OCI-LY7 (cell line): ENCODE data around the gene TERB1. TPM values are rescaled to one million over a fixed set of nuclear protein-coding genes. Genes with fewer than 3 reads are reported as not detected.

Experiments
- BruUV-seq: library from RNA; stranded (reverse); fragments of 400-500 nt; replicated peaks from 2 replicates; lab custom pipeline; 2021; lab: Mats Ljungman, UMichigan
- CTCF ChIA-PET: fragments of 300-600 bp; sonication (Branson Sonifier 250); formaldehyde crosslinking; loops from one replicate; lab custom pipeline; 2022; ENCODE audit warnings: antibody characterized with exemption; ENCODE audit not compliant: unreplicated experiment; lab: Charles Lee
- POLR2A ChIA-PET: fragments of 300-600 bp; sonication (Branson Sonifier 250); formaldehyde crosslinking; loops from one replicate; lab custom pipeline; 2022; ENCODE audit warnings: antibody characterized with exemption; lab: Charles Lee
- DNase-seq: peaks from one replicate; pipeline ENCODE4 v3.0.0-alpha.2; 2015; ENCODE audit warnings: low spot score
- H2AFZ ChIP-seq: fragments of 200-600 bp; sonication (generic), shearing (Covaris generic); 2 replicates; pipeline ENCODE4 v1.6.1; 2014; ENCODE audit warnings: mild to moderate bottlenecking, antibody characterized with exemption, low read length, moderate library complexity
- H3K27ac ChIP-seq: fragments of 200-600 bp; sonication (generic); 2 replicates; pipeline ENCODE4 v1.5.1; 2014; ENCODE audit warnings: mixed run types, low read depth, mild to moderate bottlenecking, moderate library complexity, low read length, inconsistent platforms; ENCODE audit not compliant: poor library complexity, severe bottlenecking
- H3K36me3 ChIP-seq: fragments of 200-600 bp; sonication (generic); 2 replicates; pipeline ENCODE4 v1.6.1; 2014; ENCODE audit warnings: mild to moderate bottlenecking, antibody characterized with exemption, low read length, moderate library complexity, mixed read lengths; ENCODE audit not compliant: insufficient read depth
- H3K4me1 ChIP-seq: fragments of 200-600 bp; sonication (generic); 2 replicates; pipeline ENCODE4 v1.5.1; 2014; ENCODE audit warnings: mild to moderate bottlenecking, low read length; ENCODE audit not compliant: insufficient read depth, poor library complexity, severe bottlenecking
- H3K4me2 ChIP-seq: fragments of 200-600 bp; sonication (generic); 2 replicates; pipeline ENCODE4 v1.6.1; 2014; ENCODE audit warnings: mild to moderate bottlenecking, low read length
- H3K4me3 ChIP-seq: fragments of 200-600 bp; sonication (generic); 2 replicates; pipeline ENCODE4 v1.5.1; 2014; ENCODE audit warnings: mild to moderate bottlenecking, low read depth, low read length; ENCODE audit not compliant: poor library complexity, severe bottlenecking
- H3K79me2 ChIP-seq: fragments of 200-600 bp; sonication (generic); 2 replicates; pipeline ENCODE4 v1.6.1; 2016; ENCODE audit warnings: low read depth, mild to moderate bottlenecking, low read length, moderate library complexity, mixed read lengths; ENCODE audit not compliant: insufficient read depth
- H3K9me2 ChIP-seq: fragments of 200-600 bp; sonication (generic); 2 replicates; pipeline ENCODE4 v1.6.1; 2016; ENCODE audit warnings: mild to moderate bottlenecking, low read length, mixed read lengths; ENCODE audit not compliant: insufficient read depth
- H3K9me3 ChIP-seq: fragments of 200-600 bp; sonication (generic); 2 replicates; pipeline ENCODE4 v1.6.1; 2014; ENCODE audit warnings: mild to moderate bottlenecking, mixed run types, low read length, mixed read lengths
- H4K20me1 ChIP-seq: fragments of 200-600 bp; sonication (generic); 2 replicates; pipeline ENCODE4 v1.6.1; 2014; ENCODE audit warnings: mild to moderate bottlenecking, antibody characterized with exemption, low read length, moderate library complexity, mixed read lengths; ENCODE audit not compliant: insufficient read depth
- EZH2phosphoT487 ChIP-seq: fragments of 200-600 bp; sonication (generic); IDR thresholded peaks from 2 replicates; pipeline ENCODE4 v1.6.1; 2018; ENCODE audit warnings: low read depth, borderline replicate concordance, mild to moderate bottlenecking, mixed run types, antibody characterized with exemption, low read length, moderate library complexity, mixed read lengths
- intact Hi-C: fragments of 100-400 bp; cut with micrococcal nuclease; formaldehyde crosslinking; loops from one replicate; pipeline ENCODE4 v1.10.0; 2022; ENCODE audit not compliant: unreplicated experiment
- total RNA-seq, 2 experiments: library from RNA; depleted of rRNA in 1 of 2; stranded (reverse); fragments of >200 nt in 1 of 2; shearing (Covaris generic) in 1 of 2; gene quantifications; 2 replicates each; pipeline ENCODE4 v1.2.3, GENCODE V29; 2014 to 2022
- TF ChIP-seq, protein P1 (sequence below): fragments of 200-600 bp; sonication (generic); conservative IDR thresholded peaks from 2 replicates; pipeline ENCODE4 v1.5.1; 2014; ENCODE audit warnings: mild to moderate bottlenecking, antibody characterized with exemption, low read length, moderate library complexity, mixed read lengths

Gene TERB1
- total RNA-seq, 2 experiments from 2014 or later, result 0.17 TPM; not detected in 1

- BruUV-seq, result no TSS peak
- Histone ChIP-seq H3K9me2 (no peaks in the 10 kb centered on the region), H3K36me3 (peaks cover 3% of the 10 kb centered on the region; the same call in 1 of the 2 replicates), H2AFZ (no peak overlapping the region), H3K4me2 (no peak overlapping the region), H3K4me1 (peaks cover 13% of the 10 kb centered on the region), H3K79me2 (peaks cover 21% of the 10 kb centered on the region), H3K9me3 (no peaks in the 10 kb centered on the region), H3K27ac (no peak overlapping the region), H4K20me1 (peaks cover 13% of the 10 kb centered on the region; the same call in 1 of the 2 replicates), H3K4me3 (no peak overlapping the region)
- no peak for DNase-seq
- ChIA-PET POLR2A (interaction anchor here (0.9 kb wide), 1 partner anchor 8 kb away, joined by 3 read pairs; no protein-coding TSS in a partner anchor), CTCF (no interaction called here)
- TF ChIP-seq, protein P1, sequence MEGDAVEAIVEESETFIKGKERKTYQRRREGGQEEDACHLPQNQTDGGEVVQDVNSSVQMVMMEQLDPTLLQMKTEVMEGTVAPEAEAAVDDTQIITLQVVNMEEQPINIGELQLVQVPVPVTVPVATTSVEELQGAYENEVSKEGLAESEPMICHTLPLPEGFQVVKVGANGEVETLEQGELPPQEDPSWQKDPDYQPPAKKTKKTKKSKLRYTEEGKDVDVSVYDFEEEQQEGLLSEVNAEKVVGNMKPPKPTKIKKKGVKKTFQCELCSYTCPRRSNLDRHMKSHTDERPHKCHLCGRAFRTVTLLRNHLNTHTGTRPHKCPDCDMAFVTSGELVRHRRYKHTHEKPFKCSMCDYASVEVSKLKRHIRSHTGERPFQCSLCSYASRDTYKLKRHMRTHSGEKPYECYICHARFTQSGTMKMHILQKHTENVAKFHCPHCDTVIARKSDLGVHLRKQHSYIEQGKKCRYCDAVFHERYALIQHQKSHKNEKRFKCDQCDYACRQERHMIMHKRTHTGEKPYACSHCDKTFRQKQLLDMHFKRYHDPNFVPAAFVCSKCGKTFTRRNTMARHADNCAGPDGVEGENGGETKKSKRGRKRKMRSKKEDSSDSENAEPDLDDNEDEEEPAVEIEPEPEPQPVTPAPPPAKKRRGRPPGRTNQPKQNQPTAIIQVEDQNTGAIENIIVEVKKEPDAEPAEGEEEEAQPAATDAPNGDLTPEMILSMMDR, result no peak
- TF ChIP-seq EZH2phosphoT487, result no peak
- intact Hi-C loops, result loop anchor here (5.0 kb wide), 1 partner anchor 137 kb away; no protein-coding TSS in a partner anchor
These were observed 47.2 kb downstream of the TERB1 start for GRCh38 chr16:66754211-66754610.

DNA sequence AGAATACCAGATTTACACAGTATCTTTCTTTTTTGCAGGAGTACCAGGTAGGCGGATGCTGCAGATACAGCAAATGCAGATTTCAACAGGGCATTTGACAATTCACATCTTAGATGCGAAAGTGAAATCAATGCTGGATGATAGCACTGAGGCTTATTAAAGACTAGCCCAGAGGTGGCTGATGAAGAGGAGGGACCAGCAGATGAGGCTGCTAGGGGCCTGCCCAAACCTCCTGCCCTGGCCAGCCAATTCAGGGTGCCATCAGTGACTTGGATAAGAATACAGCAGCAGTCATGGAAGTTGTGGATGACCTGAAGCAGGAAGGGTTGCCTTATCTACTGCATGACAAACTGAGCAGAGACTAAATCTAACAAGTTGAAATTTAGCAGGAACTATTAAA is 48.4 kb downstream of the TERB1 start:
- peaks cover 15% of the 10 kb centered on the region for H3K36me3 ChIP-seq
- no TSS peak for BruUV-seq
- H4K20me1 ChIP-seq, result peaks cover 13% of the 10 kb centered on the region; the same call in 1 of the 2 replicates
- intact Hi-C loops, result loop anchor here (5.0 kb wide), 1 partner anchor 136 kb away; no protein-coding TSS in a partner anchor
- H3K79me2 ChIP-seq, result peaks cover 32% of the 10 kb centered on the region
- no peaks in the 10 kb centered on the region for H3K9me3 ChIP-seq
- TF ChIP-seq EZH2phosphoT487, result no peak
- TF ChIP-seq, protein P1, result no peak
- no peaks in the 10 kb centered on the region for H3K9me2 ChIP-seq
- H3K4me2 ChIP-seq, result no peak overlapping the region
- POLR2A ChIA-PET, result interaction anchor here (0.6 kb wide), 1 partner anchor 9 kb away, joined by 3 read pairs; no protein-coding TSS in a partner anchor
- peaks cover 15% of the 10 kb centered on the region for H3K4me1 ChIP-seq
- CTCF ChIA-PET, result no interaction called here
- no peak overlapping the region for H3K4me3 ChIP-seq
- H2AFZ ChIP-seq, result no peak overlapping the region
- H3K27ac ChIP-seq, result no peak overlapping the region
- DNase-seq, result no peak

GRCh38 chr16:66752379-66752778 is 49.0 kb downstream of the TERB1 start:
- Histone ChIP-seq H3K36me3 (peaks cover 20% of the 10 kb centered on the region), H2AFZ (peak overlapping the region; percentile 20; the same call in 1 of the 2 replicates), H3K4me1 (peaks cover 15% of the 10 kb centered on the region), H3K9me3 (no peaks in the 10 kb centered on the region), H3K4me2 (peak overlapping the region; percentile 98; the same call in 1 of the 2 replicates), H3K9me2 (no peaks in the 10 kb centered on the region), H3K79me2 (peaks cover 32% of the 10 kb centered on the region), H4K20me1 (peaks cover 13% of the 10 kb centered on the region; the same call in 1 of the 2 replicates), H3K27ac (no peak overlapping the region), H3K4me3 (no peak overlapping the region)
- no peak for DNase-seq
- no TSS peak for BruUV-seq
- POLR2A ChIA-PET, result interaction anchor here (0.6 to 1.5 kb wide), 3 partner anchors 10 to 22 kb away, joined by 3 read pairs; no protein-coding TSS in a partner anchor
- TF ChIP-seq EZH2phosphoT487, result no peak
- TF ChIP-seq, protein P1, result no peak
- CTCF ChIA-PET, result interaction anchor here (0.5 to 1.0 kb wide), 3 partner anchors 39 to 122 kb away, joined by 3 to 5 read pairs (median 4); no protein-coding TSS in a partner anchor
- intact Hi-C loops, result loop anchor here (5.0 kb wide), 1 partner anchor 135 kb away; no protein-coding TSS in a partner anchor
